IPS-20b (cell line): ENCODE measurements around the gene FAM25C.
"Not testable (repeated sequence)": the region's sequence is repeated elsewhere in the genome, so short reads cannot be mapped to it uniquely, and the experiment has no call there.

Experiments
- H3K27ac ChIP-seq: one replicate; pipeline ENCODE4 v1.5.1; 2013; ENCODE audit warnings: low read length
- H3K27me3 ChIP-seq: 2 replicates; pipeline ENCODE4 v1.6.1; 2013; ENCODE audit warnings: mild to moderate bottlenecking, low read length, inconsistent platforms; ENCODE audit not compliant: insufficient read depth
- H3K36me3 ChIP-seq: 2 replicates; pipeline ENCODE4 v1.6.1; 2013; ENCODE audit warnings: low read depth, mild to moderate bottlenecking, inconsistent platforms, low read length, moderate library complexity; ENCODE audit not compliant: insufficient read depth
- H3K4me1 ChIP-seq: 2 replicates; pipeline ENCODE4 v1.6.1; 2013; ENCODE audit warnings: mild to moderate bottlenecking, control low read depth, inconsistent platforms, low read length, moderate library complexity; ENCODE audit not compliant: insufficient read depth
- H3K4me3 ChIP-seq: 2 replicates; pipeline ENCODE4 v1.5.1; 2013; ENCODE audit warnings: mild to moderate bottlenecking, low read length, inconsistent platforms
- H3K9ac ChIP-seq: 2 replicates; pipeline ENCODE4 v1.6.1; 2013; ENCODE audit warnings: low read depth, mild to moderate bottlenecking, inconsistent platforms, low read length, moderate library complexity
- H3K9me3 ChIP-seq: 2 replicates; pipeline ENCODE4 v1.6.1; 2013; ENCODE audit warnings: mild to moderate bottlenecking, low read depth, low read length, inconsistent platforms; ENCODE audit not compliant: insufficient read depth

FAM25C gene

GRCh38 chr10:47975409-47975808 lies 24.2 kb downstream of the FAM25C start:
- not testable (repeated sequence) for H3K27ac ChIP-seq, H3K27me3 ChIP-seq, H3K4me1 ChIP-seq, H3K9ac ChIP-seq, H3K36me3 ChIP-seq, H3K9me3 ChIP-seq, H3K4me3 ChIP-seq

DNA sequence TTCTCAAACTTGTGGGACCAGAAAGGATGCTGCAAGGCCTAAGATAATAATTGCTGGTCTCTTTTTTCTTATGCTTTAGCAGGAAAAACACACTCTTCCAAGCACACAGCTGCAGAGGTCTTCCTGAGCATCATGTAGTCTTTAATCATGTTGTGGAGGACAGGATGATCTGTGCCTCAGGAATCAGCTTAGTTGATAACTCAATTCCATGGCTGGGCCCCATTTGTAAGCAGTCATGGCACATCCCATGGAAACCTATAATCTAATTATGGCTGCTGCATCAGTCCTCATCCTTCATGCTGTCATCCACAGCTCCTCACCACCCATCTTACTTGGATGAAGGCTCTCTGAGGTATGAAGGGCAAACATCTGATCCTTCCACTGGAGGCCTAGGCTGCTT lies 26.5 kb downstream of the FAM25C start:
- H3K36me3 ChIP-seq, H3K4me1 ChIP-seq, H3K4me3 ChIP-seq, H3K27me3 ChIP-seq, H3K9ac ChIP-seq, H3K9me3 ChIP-seq, H3K27ac ChIP-seq: not testable (repeated sequence)

GRCh38 chr10:47972077-47972476 lies 27.5 kb downstream of the FAM25C start:
- not testable (repeated sequence) for H3K9ac ChIP-seq, H3K27ac ChIP-seq, H3K9me3 ChIP-seq, H3K4me1 ChIP-seq, H3K36me3 ChIP-seq, H3K27me3 ChIP-seq, H3K4me3 ChIP-seq

GRCh38 chr10:47971598-47971997 lies 28.0 kb downstream of the FAM25C start:
- H3K9ac ChIP-seq, H3K36me3 ChIP-seq, H3K4me1 ChIP-seq, H3K27me3 ChIP-seq, H3K27ac ChIP-seq, H3K4me3 ChIP-seq, H3K9me3 ChIP-seq: not testable (repeated sequence)

- H3K9ac ChIP-seq, H3K9me3 ChIP-seq, H3K36me3 ChIP-seq, H3K4me1 ChIP-seq, H3K27me3 ChIP-seq, H3K27ac ChIP-seq, H3K4me3 ChIP-seq: not testable (repeated sequence)
These were observed 29.5 kb downstream of the FAM25C start for GRCh38 chr10:47970047-47970446.

GRCh38 chr10:47968988-47969387 lies 30.6 kb downstream of the FAM25C start:
- H3K4me1 ChIP-seq, H3K9ac ChIP-seq, H3K36me3 ChIP-seq, H3K27me3 ChIP-seq, H3K4me3 ChIP-seq, H3K27ac ChIP-seq, H3K9me3 ChIP-seq: not testable (repeated sequence)

- H3K9me3 ChIP-seq, H3K27ac ChIP-seq, H3K4me1 ChIP-seq, H3K27me3 ChIP-seq, H3K9ac ChIP-seq, H3K4me3 ChIP-seq, H3K36me3 ChIP-seq: not testable (repeated sequence)
These were observed 35.1 kb downstream of the FAM25C start for GRCh38 chr10:47964280-47965063.

GRCh38 chr10:47962785-47963184 lies 36.8 kb downstream of the FAM25C start:
- H3K9ac ChIP-seq, H3K27ac ChIP-seq, H3K9me3 ChIP-seq, H3K4me1 ChIP-seq, H3K27me3 ChIP-seq, H3K4me3 ChIP-seq, H3K36me3 ChIP-seq: not testable (repeated sequence)

DNA sequence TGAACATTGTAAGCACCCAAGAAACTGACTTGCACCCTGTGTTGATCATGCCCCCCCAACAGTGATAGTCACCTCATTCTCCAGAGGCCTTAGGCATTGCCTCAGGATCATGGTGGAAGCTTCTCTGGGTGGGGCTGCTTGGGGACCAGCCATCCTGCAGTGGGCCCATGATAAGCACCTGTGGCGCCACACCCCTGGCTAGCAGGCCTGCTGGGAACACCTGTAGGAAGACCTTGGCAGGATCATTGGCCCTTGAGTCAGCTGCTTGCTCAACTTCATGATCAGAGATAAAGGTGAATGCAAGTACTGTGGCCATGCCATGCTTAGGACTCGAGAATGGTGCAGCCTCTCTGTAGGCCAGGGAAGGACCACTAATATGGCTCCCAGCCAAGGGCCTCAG lies 38.9 kb downstream of the FAM25C start:
- not testable (repeated sequence) for H3K9ac ChIP-seq, H3K27ac ChIP-seq, H3K27me3 ChIP-seq, H3K4me3 ChIP-seq, H3K36me3 ChIP-seq, H3K9me3 ChIP-seq, H3K4me1 ChIP-seq

DNA sequence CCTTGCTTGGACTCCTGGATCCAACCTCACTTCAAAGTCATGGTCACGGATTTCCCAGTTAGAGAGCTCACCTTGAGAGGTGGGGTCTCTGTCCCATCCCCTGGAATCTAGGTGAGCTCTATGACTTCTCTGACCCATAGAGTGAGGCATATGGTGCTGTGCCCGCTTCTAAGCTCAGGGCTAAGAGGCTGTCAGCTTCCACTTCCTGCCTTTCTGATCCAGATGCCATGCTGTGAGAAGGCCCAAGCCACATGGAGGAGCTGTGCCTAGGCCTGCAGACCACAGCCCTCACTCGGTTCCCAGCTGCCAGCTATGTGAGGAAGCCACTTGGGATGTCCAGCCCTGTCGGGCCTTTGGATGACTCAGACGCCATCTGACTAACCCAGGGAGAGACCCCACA lies 39.9 kb downstream of the FAM25C start:
- H3K27me3 ChIP-seq, H3K36me3 ChIP-seq, H3K4me3 ChIP-seq, H3K9me3 ChIP-seq, H3K9ac ChIP-seq, H3K4me1 ChIP-seq, H3K27ac ChIP-seq: not testable (repeated sequence)

DNA sequence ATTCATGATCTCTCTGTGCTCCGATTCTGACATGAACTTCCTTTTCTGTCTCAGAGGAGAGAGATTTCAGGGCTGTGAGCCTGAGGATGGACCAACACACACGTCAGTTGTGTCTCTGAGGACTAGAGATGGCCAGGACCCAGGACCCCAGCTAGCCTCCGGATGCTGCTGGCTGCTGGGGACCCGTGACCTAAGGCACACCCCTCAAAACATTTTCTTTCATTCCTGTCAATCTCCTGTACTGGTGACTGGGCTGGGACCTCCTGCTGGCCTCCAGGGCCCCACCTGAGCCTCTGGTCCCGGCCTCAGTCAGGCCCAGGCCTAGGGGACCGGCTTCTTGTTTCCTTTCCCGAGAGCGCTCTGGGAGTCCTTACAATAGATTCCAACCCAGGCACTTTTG lies 42.4 kb downstream of the FAM25C start:
- not testable (repeated sequence) for H3K4me3 ChIP-seq, H3K9ac ChIP-seq, H3K4me1 ChIP-seq, H3K27ac ChIP-seq, H3K9me3 ChIP-seq, H3K27me3 ChIP-seq, H3K36me3 ChIP-seq

DNA sequence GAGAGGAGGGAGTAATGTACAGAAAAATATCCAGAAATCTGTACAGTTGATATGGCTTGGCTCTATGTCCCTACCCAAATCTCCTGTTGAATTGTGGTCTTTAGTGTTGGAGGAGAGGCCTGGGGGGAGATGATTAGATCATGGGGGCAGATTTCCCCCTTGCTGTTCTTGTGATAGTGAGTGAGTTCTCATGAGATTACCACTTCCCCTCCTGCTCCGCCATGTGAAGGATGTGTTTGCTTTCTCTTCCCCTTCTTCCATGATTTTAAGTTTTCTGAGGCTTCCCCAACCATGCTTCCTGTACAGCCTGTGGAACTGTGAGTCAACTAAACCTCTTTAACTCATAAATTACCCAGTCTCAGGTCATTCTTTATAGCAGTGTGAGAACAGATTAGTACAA lies 52.2 kb downstream of the FAM25C start:
- H3K9ac ChIP-seq, H3K27me3 ChIP-seq, H3K36me3 ChIP-seq, H3K4me3 ChIP-seq, H3K4me1 ChIP-seq, H3K27ac ChIP-seq, H3K9me3 ChIP-seq: not testable (repeated sequence)
